Activated CD8-positive, alpha-beta memory T cell treated with anti-CD3 and anti-CD28 coated beads, Interleukin-2, amount 10 ng/mL, durations not matched to agents 7 days and 5 days (primary cell): ENCODE data around the gene YWHAE. TPM values are rescaled to one million over a fixed set of nuclear protein-coding genes. Genes with fewer than 3 reads are reported as not detected.
A peak's percentile ranks its signal among the peaks of the same experiment; 100 is the strongest.

Experiments
- ATAC-seq: fragments of 150-1000 bp; cut with Tn5 transposase; one replicate; pipeline ENCODE4 v1.10.0; 2021; ENCODE audit warnings: moderate library complexity
- CTCF ChIA-PET: fragments of 350-600 bp; sonication (Branson Sonifier 250); formaldehyde crosslinking; loops from one replicate; lab custom pipeline; 2021; ENCODE audit warnings: antibody characterized with exemption; lab: Charles Lee
- DNase-seq: peaks from one replicate; pipeline ENCODE4 v3.0.0-alpha.2; 2020
- H3K27ac Mint-ChIP-seq: one replicate; pipeline ENCODE4 v1.8.0; 2021; ENCODE audit warnings: mild to moderate bottlenecking, mixed read lengths
- H3K27me3 Mint-ChIP-seq: one replicate; pipeline ENCODE4 v1.8.0; 2021; ENCODE audit warnings: mixed read lengths
- H3K36me3 Mint-ChIP-seq: one replicate; pipeline ENCODE4 v1.8.0; 2021; ENCODE audit warnings: mild to moderate bottlenecking, mixed read lengths
- H3K4me1 Mint-ChIP-seq: one replicate; pipeline ENCODE4 v1.8.0; 2021; ENCODE audit warnings: mixed read lengths
- H3K4me3 Mint-ChIP-seq: one replicate; pipeline ENCODE4 v1.8.0; 2021; ENCODE audit warnings: mild to moderate bottlenecking, moderate library complexity, mixed read lengths
- H3K9me3 Mint-ChIP-seq: one replicate; pipeline ENCODE4 v1.8.0; 2022; ENCODE audit warnings: low read depth, mixed read lengths
- total RNA-seq, 2 experiments: library from RNA; stranded (reverse); gene quantifications; one replicate each; pipeline ENCODE4 v1.2.3, GENCODE V29; 2021

YWHAE gene
- total RNA-seq, 2 experiments from 2014 or later: 341 to 452 TPM

DNA sequence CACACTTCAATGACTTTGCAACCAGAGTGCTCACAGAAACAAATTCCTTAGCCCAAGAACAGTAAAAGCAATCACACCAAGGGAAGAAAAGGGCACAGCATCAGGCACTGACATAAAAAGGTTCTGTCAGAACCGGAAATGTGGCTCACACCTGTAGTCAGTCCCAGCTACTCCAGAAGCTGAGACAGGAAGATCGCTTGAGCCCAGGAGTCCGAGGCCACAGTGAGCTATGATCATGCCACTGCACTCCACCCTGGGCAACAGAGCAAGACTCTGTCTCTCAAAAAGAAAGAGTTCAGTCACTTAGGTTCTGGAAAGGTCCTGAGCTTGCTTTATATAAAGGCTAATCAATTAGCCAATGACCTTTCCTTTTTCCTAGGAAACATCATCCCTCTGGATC is 22.7 kb downstream of the YWHAE start:
- H3K9me3 Mint-ChIP-seq: no peaks in the 10 kb centered on the region
- ATAC-seq (no peak), DNase-seq (no peak)
- peak overlapping the region; percentile 80 for H3K27ac Mint-ChIP-seq
- peaks cover 26% of the 10 kb centered on the region for H3K36me3 Mint-ChIP-seq
- no peak overlapping the region for H3K4me3 Mint-ChIP-seq
- no peaks in the 10 kb centered on the region for H3K27me3 Mint-ChIP-seq
- CTCF ChIA-PET: interaction anchor here (1.0 to 4.5 kb wide), 7 partner anchors 8 to 253 kb away, joined by 3 to 38 read pairs (median 4); partner anchors contain the start of gene INPP5K
- H3K4me1 Mint-ChIP-seq: peaks cover 83% of the 10 kb centered on the region

DNA sequence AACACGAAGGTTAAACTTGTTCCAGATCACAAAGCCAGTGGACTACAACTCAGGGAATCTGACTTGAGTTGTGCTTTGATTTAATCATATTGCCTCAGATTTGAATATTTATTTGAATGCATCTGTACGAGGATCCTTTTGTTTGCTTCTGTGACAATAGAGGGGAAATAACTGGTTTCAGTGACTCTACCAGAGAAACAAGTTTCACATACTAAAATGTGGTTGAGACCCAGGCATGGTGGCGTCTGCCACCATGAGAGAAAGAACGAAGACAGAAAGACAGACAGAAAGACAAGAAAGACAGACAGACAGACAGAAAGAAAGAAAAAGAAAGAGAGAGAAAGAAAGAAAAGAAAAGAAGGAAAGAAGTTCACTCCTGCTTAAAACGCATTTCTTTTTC is 24.0 kb downstream of the YWHAE start:
- H3K27me3 Mint-ChIP-seq: no peaks in the 10 kb centered on the region
- ATAC-seq (peak; percentile 28), DNase-seq (no peak)
- H3K9me3 Mint-ChIP-seq: no peaks in the 10 kb centered on the region
- H3K27ac Mint-ChIP-seq: peak overlapping the region; percentile 80
- H3K36me3 Mint-ChIP-seq: peaks cover 23% of the 10 kb centered on the region
- peak overlapping the region; percentile 23 for H3K4me3 Mint-ChIP-seq
- CTCF ChIA-PET: interaction anchor here (1.0 to 4.5 kb wide), 6 partner anchors 10 to 254 kb away, joined by 3 to 38 read pairs (median 4); no protein-coding TSS in a partner anchor
- H3K4me1 Mint-ChIP-seq: peaks cover 81% of the 10 kb centered on the region

- ATAC-seq: peak; percentile 66
- CTCF ChIA-PET: interaction anchor here (4.5 kb wide), 1 partner anchor 10 kb away, joined by 38 read pairs; no protein-coding TSS in a partner anchor
- peaks cover 23% of the 10 kb centered on the region for H3K36me3 Mint-ChIP-seq
- peak overlapping the region; percentile 23 for H3K4me3 Mint-ChIP-seq
- peak; percentile 47 for DNase-seq
- H3K4me1 Mint-ChIP-seq: peaks cover 79% of the 10 kb centered on the region
- no peaks in the 10 kb centered on the region for H3K9me3 Mint-ChIP-seq
- no peaks in the 10 kb centered on the region for H3K27me3 Mint-ChIP-seq
- peak overlapping the region; percentile 80 for H3K27ac Mint-ChIP-seq
Measured at GRCh38 chr17:1375615-1376014, 24.4 kb downstream of the YWHAE start.

DNA sequence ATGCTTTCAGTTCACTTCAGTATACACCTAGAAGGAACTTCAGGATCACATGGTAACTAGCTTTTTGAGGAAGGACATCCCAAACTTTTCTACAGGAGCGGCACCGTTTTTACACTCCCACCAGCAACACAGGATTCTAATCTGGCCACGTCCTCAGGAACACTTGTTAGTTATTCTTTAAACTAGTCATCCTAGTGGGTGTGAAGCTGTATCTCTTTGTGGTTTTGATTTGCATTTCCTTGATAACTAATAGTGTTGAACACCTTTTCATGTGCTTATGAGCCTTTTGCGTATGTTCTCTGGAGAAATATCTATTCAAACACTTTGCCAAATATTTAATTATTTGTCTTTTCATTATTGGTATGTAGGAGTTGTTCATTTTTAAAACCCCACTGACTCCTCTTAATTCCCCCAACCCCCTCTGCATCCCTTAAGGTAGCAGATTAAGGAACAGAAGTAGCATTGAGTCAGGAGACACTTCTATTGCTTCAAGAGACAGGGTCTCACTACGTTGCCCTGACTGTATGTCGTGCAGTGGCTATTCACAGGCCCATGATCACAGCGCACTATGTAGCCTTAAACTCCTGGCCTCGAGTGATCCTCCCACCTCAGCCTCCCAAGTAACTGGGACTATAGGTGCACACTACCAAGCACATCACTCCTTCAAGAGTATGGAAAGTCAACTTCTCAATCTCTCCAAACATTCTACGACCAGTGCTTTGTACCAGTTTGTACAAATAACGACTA is 25.4 kb downstream of the YWHAE start:
- peak overlapping the region; percentile 41 for H3K27ac Mint-ChIP-seq
- H3K4me1 Mint-ChIP-seq: peaks cover 71% of the 10 kb centered on the region
- no peak overlapping the region for H3K4me3 Mint-ChIP-seq

DNA sequence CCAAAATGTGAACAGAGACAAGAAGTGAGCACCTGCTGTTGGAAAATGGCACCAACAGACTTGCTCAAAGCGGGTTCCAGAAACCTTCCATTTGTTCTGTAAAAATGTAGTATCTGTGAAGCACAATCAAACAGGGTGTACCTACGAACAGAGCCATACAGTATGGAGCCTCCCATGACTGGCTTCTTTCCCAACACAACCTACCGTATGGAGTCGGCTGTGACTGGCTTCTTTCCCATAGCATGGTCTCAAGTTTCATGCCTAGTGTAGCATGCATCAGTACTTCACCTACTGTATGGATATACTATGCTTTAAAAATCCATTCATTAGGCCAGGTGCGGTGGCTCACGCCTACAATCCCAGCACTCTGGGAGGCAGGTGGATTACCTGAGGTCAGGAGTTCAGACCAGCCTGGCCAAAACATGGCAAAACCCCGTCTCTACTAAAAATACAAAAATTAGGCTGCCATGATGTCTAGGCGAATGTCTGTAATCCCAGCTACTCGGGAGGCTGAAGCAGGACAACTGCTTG is 26.2 kb downstream of the YWHAE start:
- H3K27ac Mint-ChIP-seq: no peak overlapping the region
- ATAC-seq (no peak), DNase-seq (no peak)
- no peaks in the 10 kb centered on the region for H3K27me3 Mint-ChIP-seq
- H3K36me3 Mint-ChIP-seq: peaks cover 20% of the 10 kb centered on the region
- H3K4me3 Mint-ChIP-seq: no peak overlapping the region
- H3K9me3 Mint-ChIP-seq: no peaks in the 10 kb centered on the region
- peaks cover 70% of the 10 kb centered on the region for H3K4me1 Mint-ChIP-seq
- CTCF ChIA-PET: interaction anchor here (4.5 kb wide), 1 partner anchor 8 kb away, joined by 38 read pairs; no protein-coding TSS in a partner anchor

More for the DNA sequence above, 25.4 kb downstream of the YWHAE start:
- no peak for DNase-seq
- no peaks in the 10 kb centered on the region for H3K9me3 Mint-ChIP-seq
- peaks cover 23% of the 10 kb centered on the region for H3K36me3 Mint-ChIP-seq
- peak; percentile 48 for ATAC-seq
- CTCF ChIA-PET: interaction anchor here (4.5 kb wide), 1 partner anchor 9 kb away, joined by 38 read pairs; no protein-coding TSS in a partner anchor
- no peaks in the 10 kb centered on the region for H3K27me3 Mint-ChIP-seq

- Mint-ChIP-seq H3K36me3 (peaks cover 18% of the 10 kb centered on the region), H3K27ac (no peak overlapping the region), H3K4me3 (no peak overlapping the region), H3K27me3 (no peaks in the 10 kb centered on the region), H3K4me1 (peaks cover 65% of the 10 kb centered on the region), H3K9me3 (no peaks in the 10 kb centered on the region)
- CTCF ChIA-PET: interaction anchor here (2.4 to 2.8 kb wide), 2 partner anchors 11 to 143 kb away, joined by 8 to 14 read pairs; partner anchors contain the start of gene INPP5K
- DNase-seq (no peak), ATAC-seq (no peak)
Measured at GRCh38 chr17:1372618-1373017, 27.4 kb downstream of the YWHAE start.

- no peak overlapping the region for H3K4me3 Mint-ChIP-seq
- no peaks in the 10 kb centered on the region for H3K27me3 Mint-ChIP-seq
- H3K4me1 Mint-ChIP-seq: peaks cover 65% of the 10 kb centered on the region
- no peaks in the 10 kb centered on the region for H3K9me3 Mint-ChIP-seq
- ATAC-seq (no peak), DNase-seq (no peak)
- peaks cover 16% of the 10 kb centered on the region for H3K36me3 Mint-ChIP-seq
- no peak overlapping the region for H3K27ac Mint-ChIP-seq
- CTCF ChIA-PET: interaction anchor here (0.6 to 2.8 kb wide), 5 partner anchors 8 to 144 kb away, joined by 3 to 14 read pairs (median 3); partner anchors contain the start of gene INPP5K
Measured at GRCh38 chr17:1371893-1372590, 28.0 kb downstream of the YWHAE start.

- Mint-ChIP-seq H3K4me3 (no peak overlapping the region), H3K4me1 (peaks cover 56% of the 10 kb centered on the region)
Measured at GRCh38 chr17:1368588-1368987, 31.4 kb downstream of the YWHAE start.

GRCh38 chr17:1367351-1367745 is 32.7 kb downstream of the YWHAE start:
- Mint-ChIP-seq H3K27me3 (no peaks in the 10 kb centered on the region), H3K27ac (peak overlapping the region; percentile 21), H3K36me3 (peaks cover 23% of the 10 kb centered on the region), H3K4me3 (no peak overlapping the region), H3K4me1 (peaks cover 62% of the 10 kb centered on the region), H3K9me3 (no peaks in the 10 kb centered on the region)
- CTCF ChIA-PET: interaction anchor here (1.1 to 3.4 kb wide), 5 partner anchors 30 to 262 kb away, joined by 4 to 103 read pairs (median 21); partner anchors contain the start of genes INPP5K and SLC43A2
- no peak for DNase-seq
- ATAC-seq: no peak

More at GRCh38 chr17:1368588-1368987, 31.4 kb downstream of the YWHAE start:
- H3K36me3 Mint-ChIP-seq: peaks cover 23% of the 10 kb centered on the region
- ATAC-seq (no peak), DNase-seq (no peak)
- CTCF ChIA-PET: interaction anchor here (0.7 to 1.0 kb wide), 2 partner anchors 36 to 152 kb away, joined by 3 read pairs; no protein-coding TSS in a partner anchor
- no peaks in the 10 kb centered on the region for H3K9me3 Mint-ChIP-seq
- H3K27ac Mint-ChIP-seq: no peak overlapping the region
- no peaks in the 10 kb centered on the region for H3K27me3 Mint-ChIP-seq

DNA sequence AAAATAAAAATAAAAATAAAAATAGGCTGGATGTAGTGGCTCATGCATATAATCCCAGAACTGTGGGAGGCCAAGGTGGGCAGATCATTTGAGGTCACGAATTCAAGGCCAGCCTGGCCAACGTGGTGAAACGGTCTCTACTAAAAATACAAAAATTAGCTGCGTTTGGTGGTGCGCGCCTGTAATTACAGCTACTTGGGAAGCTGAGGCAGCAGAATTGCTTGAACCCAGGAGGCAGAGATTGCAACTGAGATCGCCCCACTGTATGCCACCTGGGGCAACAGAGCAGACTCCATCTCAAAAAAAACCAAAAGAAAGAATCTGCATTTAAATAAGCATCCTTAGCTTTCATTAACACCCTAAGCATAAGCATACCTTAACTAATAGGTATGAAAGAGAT is 33.8 kb downstream of the YWHAE start:
- Mint-ChIP-seq H3K9me3 (no peaks in the 10 kb centered on the region), H3K27ac (no peak overlapping the region), H3K36me3 (peaks cover 22% of the 10 kb centered on the region), H3K4me1 (peaks cover 67% of the 10 kb centered on the region), H3K4me3 (no peak overlapping the region), H3K27me3 (no peaks in the 10 kb centered on the region)
- CTCF ChIA-PET: interaction anchor here (0.6 to 3.4 kb wide), 29 partner anchors 9 to 283 kb away, joined by 3 to 103 read pairs (median 5); partner anchors contain the start of genes INPP5K, SLC43A2 and YWHAE
- ATAC-seq (no peak), DNase-seq (no peak)

GRCh38 chr17:1365445-1366039 is 34.5 kb downstream of the YWHAE start:
- ATAC-seq (peak; percentile 56), DNase-seq (peak; percentile 71)
- peaks cover 68% of the 10 kb centered on the region for H3K4me1 Mint-ChIP-seq
- peaks cover 25% of the 10 kb centered on the region for H3K36me3 Mint-ChIP-seq
- H3K27ac Mint-ChIP-seq: no peak overlapping the region
- CTCF ChIA-PET: interaction anchor here (0.6 to 3.4 kb wide), 50 partner anchors 9 to 1218 kb away, joined by 3 to 103 read pairs (median 4); partner anchors contain the start of genes CRK, INPP5K, SLC43A2 and TIMM22
- no peaks in the 10 kb centered on the region for H3K27me3 Mint-ChIP-seq
- H3K9me3 Mint-ChIP-seq: no peaks in the 10 kb centered on the region
- H3K4me3 Mint-ChIP-seq: no peak overlapping the region

GRCh38 chr17:1362964-1363363 is 37.1 kb downstream of the YWHAE start:
- DNase-seq (no peak), ATAC-seq (peak; percentile 30)
- CTCF ChIA-PET: interaction anchor here (0.6 to 2.5 kb wide), 18 partner anchors 9 to 286 kb away, joined by 3 to 31 read pairs (median 4); partner anchors contain the start of genes CRK, INPP5K and SLC43A2
- no peaks in the 10 kb centered on the region for H3K9me3 Mint-ChIP-seq
- no peaks in the 10 kb centered on the region for H3K27me3 Mint-ChIP-seq
- peaks cover 34% of the 10 kb centered on the region for H3K36me3 Mint-ChIP-seq
- H3K27ac Mint-ChIP-seq: peak overlapping the region; percentile 84
- H3K4me3 Mint-ChIP-seq: peak overlapping the region; percentile 26
- H3K4me1 Mint-ChIP-seq: peaks cover 71% of the 10 kb centered on the region
